GM12878 (cell line): ENCODE results near the gene REXO2. TPM values are rescaled to one million over a fixed set of nuclear protein-coding genes. Genes with fewer than 3 reads are reported as not detected.

Experiments used
- ATF3 ChIP-seq: IDR thresholded peaks from 2 replicates; pipeline ENCODE4 v1.6.1; 2011; ENCODE audit warnings: low read depth, mild to moderate bottlenecking, low read length, moderate library complexity, borderline replicate concordance; ENCODE audit errors: extremely low read depth
- ATF7 ChIP-seq: fragments of 450-650 bp; IDR thresholded peaks from 2 replicates; pipeline ENCODE4 v1.6.1; 2016; ENCODE audit warnings: low read depth, mild to moderate bottlenecking
- CBX3 ChIP-seq: fragments of 200-600 bp; sonication (generic); IDR thresholded peaks from 2 replicates; pipeline ENCODE4 v1.6.1; 2016; ENCODE audit warnings: low read depth, borderline replicate concordance
- HCFC1 ChIP-seq: fragments of 150-350 bp; IDR thresholded peaks from 2 replicates; pipeline ENCODE4 v1.6.1; 2014; ENCODE audit warnings: low read length
- HSF1 ChIP-seq: fragments of 150-350 bp; IDR thresholded peaks from 2 replicates; pipeline ENCODE4 v1.6.1; 2014; ENCODE audit warnings: mild to moderate bottlenecking, low read depth, low read length
- IRF5 ChIP-seq: fragments of 450-650 bp; IDR thresholded peaks from 2 replicates; pipeline ENCODE4 v1.6.1; 2017; ENCODE audit warnings: borderline replicate concordance
- LARP7 ChIP-seq: fragments of 450-650 bp; IDR thresholded peaks from 2 replicates; pipeline ENCODE4 v1.6.1; 2017; ENCODE audit warnings: mild to moderate bottlenecking
- MTA2 ChIP-seq: fragments of 450-650 bp; IDR thresholded peaks from 2 replicates; pipeline ENCODE4 v1.6.1; 2016; ENCODE audit warnings: low read depth, mild to moderate bottlenecking, moderate library complexity
- NFIC ChIP-seq: IDR thresholded peaks from 2 replicates; pipeline ENCODE4 v1.6.1; 2012; ENCODE audit warnings: low read depth, mild to moderate bottlenecking, inconsistent platforms, low read length, moderate library complexity
- NFYB ChIP-seq: IDR thresholded peaks from 2 replicates; pipeline ENCODE4 v1.6.1; 2011; ENCODE audit warnings: low read depth, mild to moderate bottlenecking, low read length, improper control_type of control experiment, moderate library complexity; ENCODE audit not compliant: insufficient read depth
- NR2C2 ChIP-seq: IDR thresholded peaks from 2 replicates; pipeline ENCODE4 v1.6.1; 2011; ENCODE audit warnings: borderline replicate concordance, low read depth; ENCODE audit not compliant: control insufficient read depth, insufficient read length
- PAX5 ChIP-seq: IDR thresholded peaks from 2 replicates; pipeline ENCODE4 v1.6.1; 2011; ENCODE audit warnings: low read depth, low read length, borderline replicate concordance
- PKNOX1 ChIP-seq: fragments of 450-650 bp; IDR thresholded peaks from 2 replicates; pipeline ENCODE4 v1.6.1; 2016; ENCODE audit warnings: mild to moderate bottlenecking
- POLR2A ChIP-seq: IDR thresholded peaks from 2 replicates; pipeline ENCODE4 v1.6.1; 2011; ENCODE audit warnings: low read depth, mild to moderate bottlenecking, low read length
- RB1 ChIP-seq: fragments of 450-650 bp; formaldehyde crosslinking; IDR thresholded peaks from 2 replicates; pipeline ENCODE4 v1.6.1; 2017; ENCODE audit warnings: mild to moderate bottlenecking, borderline replicate concordance
- RBBP5 ChIP-seq: fragments of 200-600 bp; sonication (generic); conservative IDR thresholded peaks from 2 replicates; pipeline ENCODE4 v1.6.1; 2016
- SMAD1 ChIP-seq: fragments of 450-650 bp; IDR thresholded peaks from 2 replicates; pipeline ENCODE4 v1.6.1; 2018; ENCODE audit warnings: mild to moderate bottlenecking, low read depth; ENCODE audit not compliant: partially characterized antibody
- SREBF1 ChIP-seq: IDR thresholded peaks from 2 replicates; pipeline ENCODE4 v1.6.1; 2012; ENCODE audit warnings: mild to moderate bottlenecking, low read length
- TAF1 ChIP-seq: IDR thresholded peaks from 2 replicates; pipeline ENCODE4 v1.6.1; 2011; ENCODE audit warnings: mild to moderate bottlenecking, low read depth, low read length, borderline replicate concordance
- TARDBP ChIP-seq: IDR thresholded peaks from 2 replicates; pipeline ENCODE4 v1.6.1; 2016; ENCODE audit warnings: borderline replicate concordance
- TCF3 ChIP-seq: IDR thresholded peaks from 2 replicates; pipeline ENCODE4 v1.6.1; 2012; ENCODE audit warnings: low read depth, mild to moderate bottlenecking, low read length, borderline replicate concordance; ENCODE audit not compliant: insufficient read depth
- WRNIP1 ChIP-seq: IDR thresholded peaks from 2 replicates; pipeline ENCODE4 v1.6.1; 2011; ENCODE audit warnings: low read depth, low read length, improper control_type of control experiment, borderline replicate concordance
- ZBTB4 ChIP-seq: fragments of 450-650 bp; formaldehyde crosslinking; IDR thresholded peaks from 2 replicates; pipeline ENCODE4 v1.4.0; 2022; ENCODE audit warnings: mild to moderate bottlenecking, moderate library complexity
- ZNF207 ChIP-seq: fragments of 450-650 bp; IDR thresholded peaks from 2 replicates; pipeline ENCODE4 v1.6.1; 2014; ENCODE audit warnings: antibody characterized with exemption, mild to moderate bottlenecking, borderline replicate concordance
- polyA plus RNA-seq, 11 experiments: library from polyadenylated mRNA; depleted of rRNA in 4 of 11; unstranded in 6 of 11; stranded (reverse) in 5 of 11; fragments of >200 nt; fragmentation: Nextera tagmentation in 4 of 11; fragmentation: Illumina TruSeq in 1 of 11; extraction: Ambion mirVana in 4 of 11; extraction: Trizol in 1 of 11; gene quantifications; 1 replicate in 1 of 11; 2 replicates in 10 of 11; pipeline versions ENCODE4 v1.2.1 to v1.2.3, GENCODE V29; 2011 to 2016; ENCODE audit warnings: inconsistent platforms in 2 of 11, missing spikeins in 2 of 11, low read depth in 1 of 11
- total RNA-seq, 4 experiments: library from RNA; depleted of rRNA in 3 of 4; stranded (reverse); fragments of >200 nt in 3 of 4; fragmentation: Illumina TruSeq in 1 of 4; extraction: Trizol in 1 of 4; gene quantifications; 2 replicates each; pipeline versions ENCODE4 v1.2.1 to v1.2.3, GENCODE V29; 2013 to 2021

Gene REXO2
- total and polyA plus RNA-seq, 10 of the 15 experiments (the other 5 are each of a cell fraction or from before 2014, with no cell fraction given), result 3.3 to 12.5 (median 5.3) TPM

GRCh38 chr11:114400216-114400914, 38.9 kb upstream of the REXO2 start, which contains the start of the genes C11orf71 and RBM7 (continued):
- no peak for TF ChIP-seq ZNF207
- TF ChIP-seq TARDBP, result 0 out of 2 replicates have a peak, but pooled peaks have one; percentile 16
- no peak for TF ChIP-seq WRNIP1
- peak; percentile 53; the same call in 1 of the 2 replicates for TF ChIP-seq MTA2
- TF ChIP-seq IRF5, result no peak
- no peak for TF ChIP-seq NFYB
- TF ChIP-seq PKNOX1, result no peak; the same call in 1 of the 2 replicates
- peak; percentile 28; the same call in 1 of the 2 replicates for TF ChIP-seq NFIC
- no peak for TF ChIP-seq PAX5
- TF ChIP-seq LARP7, result peak; percentile 27; the same call in 1 of the 2 replicates
- no peak for TF ChIP-seq ZBTB4 (CRISPR knock-in tag)
- peak; percentile 46 for TF ChIP-seq SMAD1
- no peak for TF ChIP-seq RBBP5
- TF ChIP-seq NR2C2, result no peak
- TF ChIP-seq RB1, result no peak
- TF ChIP-seq POLR2A, result peak; percentile 98
- peak; percentile 82 for TF ChIP-seq ATF7
- TF ChIP-seq ATF3, result no peak
- TF ChIP-seq TCF3, result no peak; the same call in 1 of the 2 replicates
- TF ChIP-seq HSF1, result no peak
- no peak for TF ChIP-seq CBX3
- TF ChIP-seq HCFC1, result no peak; the same call in 1 of the 2 replicates
- TF ChIP-seq TAF1, result peak; percentile 74
- peak; percentile 17 for TF ChIP-seq SREBF1
